Fibroblast of villous mesenchyme (primary cell): ENCODE measurements around the gene SDCBP2. TPM values are rescaled to one million over a fixed set of nuclear protein-coding genes. Genes with fewer than 3 reads are reported as not detected.
A peak's percentile ranks its signal among the peaks of the same experiment; 100 is the strongest.

ENCODE experiments used
- DNase-seq: peaks from one replicate; pipeline ENCODE4 v3.0.0-alpha.2; 2010; ENCODE audit warnings: low read depth
- H3K4me3 ChIP-seq: 2 replicates; pipeline ENCODE4 v1.5.1; 2011; ENCODE audit warnings: low read depth, mild to moderate bottlenecking, low read length
- CTCF ChIP-seq: IDR thresholded peaks from 2 replicates; pipeline ENCODE4 v1.5.1; 2012; ENCODE audit warnings: low read depth, mild to moderate bottlenecking, low read length; ENCODE audit not compliant: insufficient read depth
- total RNA-seq: library from RNA; depleted of rRNA; stranded (reverse); fragments of >200 nt; gene quantifications from 2 replicates; pipeline ENCODE4 v1.2.3, GENCODE V29; 2012

The SDCBP2 gene
- total RNA-seq, 1 donor = 0.43 TPM

- TF ChIP-seq CTCF = no peak
- no peak for DNase-seq
- no peak overlapping the region for H3K4me3 ChIP-seq
These were observed 8.9 kb downstream of the SDCBP2 start for GRCh38 chr20:1320016-1320415.

- no peak for TF ChIP-seq CTCF
- DNase-seq = no peak
- no peak overlapping the region for H3K4me3 ChIP-seq
These were observed 9.5 kb downstream of the SDCBP2 start for GRCh38 chr20:1319462-1319861.

- TF ChIP-seq CTCF = no peak
- DNase-seq = no peak
- no peak overlapping the region for H3K4me3 ChIP-seq
These were observed 9.9 kb downstream of the SDCBP2 start for GRCh38 chr20:1319051-1319450.

GRCh38 chr20:1317545-1318255, 11.2 kb downstream of the SDCBP2 start:
- no peak overlapping the region for H3K4me3 ChIP-seq
- no peak for DNase-seq
- TF ChIP-seq CTCF = no peak

- no peak overlapping the region for H3K4me3 ChIP-seq
- no peak for DNase-seq
- TF ChIP-seq CTCF = no peak
These were observed 13.1 kb downstream of the SDCBP2 start for GRCh38 chr20:1315804-1316203.

GRCh38 chr20:1313236-1313964, 15.5 kb downstream of the SDCBP2 start:
- peak; percentile 93 for TF ChIP-seq CTCF
- peak; percentile 83 for DNase-seq
- H3K4me3 ChIP-seq = peak overlapping the region; percentile 42
